ENCODE data around the gene TRIM67. TPM values are rescaled to one million over a fixed set of nuclear protein-coding genes. Genes with fewer than 3 reads are reported as not detected.

The TRIM67 gene
- total and polyA plus RNA-seq, 9 of the 15 experiments (the other 6 are each of a cell fraction or from before 2014, with no cell fraction given): 0.04 to 0.60 (median 0.31) TPM

DNA sequence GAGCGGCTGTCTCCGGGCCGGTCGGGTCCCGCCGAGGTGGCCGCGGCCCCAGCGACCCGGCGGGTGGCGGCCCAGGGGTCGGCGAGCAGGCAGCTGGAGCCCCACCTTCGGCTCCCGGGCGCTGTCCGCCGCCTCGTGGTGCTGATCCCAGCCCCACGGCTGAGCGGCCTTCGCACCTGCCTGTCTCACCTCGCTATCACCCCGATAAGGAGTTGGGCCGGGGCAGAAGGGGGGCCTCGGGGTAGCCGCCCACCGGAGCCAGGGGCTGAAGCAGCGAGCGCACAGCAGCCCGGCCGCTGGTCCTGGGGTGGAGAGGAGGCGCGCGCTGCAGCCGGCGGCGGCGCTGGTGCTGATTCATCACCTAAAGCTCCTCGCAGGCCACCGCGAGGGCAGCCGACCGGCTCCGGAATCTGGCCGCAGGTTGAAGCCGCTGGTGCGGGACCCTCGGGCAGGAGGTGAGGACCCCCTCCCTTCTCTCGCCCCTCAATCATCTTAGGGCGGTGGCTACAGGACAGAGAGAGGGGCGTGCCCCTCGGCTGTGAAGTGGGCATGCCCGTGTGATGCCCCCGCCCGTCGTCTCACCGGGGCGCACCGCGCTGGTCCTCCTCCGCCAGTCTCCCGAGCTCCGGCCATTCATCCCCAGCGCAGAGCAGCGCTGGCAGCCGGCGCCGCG is 575 bp downstream of the TRIM67 start (continued):
- TF ChIP-seq, protein P1, sequence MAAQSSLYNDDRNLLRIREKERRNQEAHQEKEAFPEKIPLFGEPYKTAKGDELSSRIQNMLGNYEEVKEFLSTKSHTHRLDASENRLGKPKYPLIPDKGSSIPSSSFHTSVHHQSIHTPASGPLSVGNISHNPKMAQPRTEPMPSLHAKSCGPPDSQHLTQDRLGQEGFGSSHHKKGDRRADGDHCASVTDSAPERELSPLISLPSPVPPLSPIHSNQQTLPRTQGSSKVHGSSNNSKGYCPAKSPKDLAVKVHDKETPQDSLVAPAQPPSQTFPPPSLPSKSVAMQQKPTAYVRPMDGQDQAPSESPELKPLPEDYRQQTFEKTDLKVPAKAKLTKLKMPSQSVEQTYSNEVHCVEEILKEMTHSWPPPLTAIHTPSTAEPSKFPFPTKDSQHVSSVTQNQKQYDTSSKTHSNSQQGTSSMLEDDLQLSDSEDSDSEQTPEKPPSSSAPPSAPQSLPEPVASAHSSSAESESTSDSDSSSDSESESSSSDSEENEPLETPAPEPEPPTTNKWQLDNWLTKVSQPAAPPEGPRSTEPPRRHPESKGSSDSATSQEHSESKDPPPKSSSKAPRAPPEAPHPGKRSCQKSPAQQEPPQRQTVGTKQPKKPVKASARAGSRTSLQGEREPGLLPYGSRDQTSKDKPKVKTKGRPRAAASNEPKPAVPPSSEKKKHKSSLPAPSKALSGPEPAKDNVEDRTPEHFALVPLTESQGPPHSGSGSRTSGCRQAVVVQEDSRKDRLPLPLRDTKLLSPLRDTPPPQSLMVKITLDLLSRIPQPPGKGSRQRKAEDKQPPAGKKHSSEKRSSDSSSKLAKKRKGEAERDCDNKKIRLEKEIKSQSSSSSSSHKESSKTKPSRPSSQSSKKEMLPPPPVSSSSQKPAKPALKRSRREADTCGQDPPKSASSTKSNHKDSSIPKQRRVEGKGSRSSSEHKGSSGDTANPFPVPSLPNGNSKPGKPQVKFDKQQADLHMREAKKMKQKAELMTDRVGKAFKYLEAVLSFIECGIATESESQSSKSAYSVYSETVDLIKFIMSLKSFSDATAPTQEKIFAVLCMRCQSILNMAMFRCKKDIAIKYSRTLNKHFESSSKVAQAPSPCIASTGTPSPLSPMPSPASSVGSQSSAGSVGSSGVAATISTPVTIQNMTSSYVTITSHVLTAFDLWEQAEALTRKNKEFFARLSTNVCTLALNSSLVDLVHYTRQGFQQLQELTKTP (IDR thresholded peaks at IDR 0.05; ENCODE audit: low read depth in 1 of 2, partially characterized antibody in 2 of 2): peak in 1 of 2 experiments; percentile 78
- TF ChIP-seq, protein P2, sequence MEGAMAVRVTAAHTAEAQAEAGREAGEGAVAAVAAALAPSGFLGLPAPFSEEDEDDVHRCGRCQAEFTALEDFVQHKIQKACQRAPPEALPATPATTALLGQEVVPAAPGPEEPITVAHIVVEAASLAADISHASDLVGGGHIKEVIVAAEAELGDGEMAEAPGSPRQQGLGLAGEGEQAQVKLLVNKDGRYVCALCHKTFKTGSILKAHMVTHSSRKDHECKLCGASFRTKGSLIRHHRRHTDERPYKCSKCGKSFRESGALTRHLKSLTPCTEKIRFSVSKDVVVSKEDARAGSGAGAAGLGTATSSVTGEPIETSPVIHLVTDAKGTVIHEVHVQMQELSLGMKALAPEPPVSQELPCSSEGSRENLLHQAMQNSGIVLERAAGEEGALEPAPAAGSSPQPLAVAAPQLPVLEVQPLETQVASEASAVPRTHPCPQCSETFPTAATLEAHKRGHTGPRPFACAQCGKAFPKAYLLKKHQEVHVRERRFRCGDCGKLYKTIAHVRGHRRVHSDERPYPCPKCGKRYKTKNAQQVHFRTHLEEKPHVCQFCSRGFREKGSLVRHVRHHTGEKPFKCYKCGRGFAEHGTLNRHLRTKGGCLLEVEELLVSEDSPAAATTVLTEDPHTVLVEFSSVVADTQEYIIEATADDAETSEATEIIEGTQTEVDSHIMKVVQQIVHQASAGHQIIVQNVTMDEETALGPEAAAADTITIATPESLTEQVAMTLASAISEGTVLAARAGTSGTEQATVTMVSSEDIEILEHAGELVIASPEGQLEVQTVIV (CRISPR knock-in tag; IDR thresholded peaks at IDR 0.05; ENCODE audit: borderline replicate concordance): no peak
- TF ChIP-seq SMC3 (conservative IDR thresholded peaks at IDR 0.05; ENCODE audit: insufficient read depth, low read depth, low read length): no peak
- no peak for TF ChIP-seq POLR2B (IDR thresholded peaks at IDR 0.05; ENCODE audit: low read depth, partially characterized antibody)
- no peak for TF ChIP-seq GTF2E2 (tag; IDR thresholded peaks at IDR 0.05)
- no peak for TF ChIP-seq FOXM1 (IDR thresholded peaks at IDR 0.05; ENCODE audit: low read depth)
- peak; percentile 97 for TF ChIP-seq FOXM1 (CRISPR knock-in tag; IDR thresholded peaks at IDR 0.05; ENCODE audit: low read depth)
- TF ChIP-seq NRF1 (conservative IDR thresholded peaks at IDR 0.05 in 1 of 2, IDR thresholded peaks at IDR 0.05 in 1 of 2): no peak
- no peak for TF ChIP-seq CREB1 (IDR thresholded peaks at IDR 0.05)
- TF ChIP-seq CREB1 (CRISPR knock-in tag; IDR thresholded peaks at IDR 0.05): 0 out of 2 replicates have a peak, but pooled peaks have one; percentile 34
- TF ChIP-seq SETDB1 (IDR thresholded peaks at IDR 0.05; ENCODE audit: low read length): no peak
- TF ChIP-seq ZNF79 (CRISPR knock-in tag; IDR thresholded peaks at IDR 0.05; ENCODE audit: low read depth): no peak
- TF ChIP-seq ELF1 (tag; IDR thresholded peaks at IDR 0.05): no peak
- TF ChIP-seq, protein P3, sequence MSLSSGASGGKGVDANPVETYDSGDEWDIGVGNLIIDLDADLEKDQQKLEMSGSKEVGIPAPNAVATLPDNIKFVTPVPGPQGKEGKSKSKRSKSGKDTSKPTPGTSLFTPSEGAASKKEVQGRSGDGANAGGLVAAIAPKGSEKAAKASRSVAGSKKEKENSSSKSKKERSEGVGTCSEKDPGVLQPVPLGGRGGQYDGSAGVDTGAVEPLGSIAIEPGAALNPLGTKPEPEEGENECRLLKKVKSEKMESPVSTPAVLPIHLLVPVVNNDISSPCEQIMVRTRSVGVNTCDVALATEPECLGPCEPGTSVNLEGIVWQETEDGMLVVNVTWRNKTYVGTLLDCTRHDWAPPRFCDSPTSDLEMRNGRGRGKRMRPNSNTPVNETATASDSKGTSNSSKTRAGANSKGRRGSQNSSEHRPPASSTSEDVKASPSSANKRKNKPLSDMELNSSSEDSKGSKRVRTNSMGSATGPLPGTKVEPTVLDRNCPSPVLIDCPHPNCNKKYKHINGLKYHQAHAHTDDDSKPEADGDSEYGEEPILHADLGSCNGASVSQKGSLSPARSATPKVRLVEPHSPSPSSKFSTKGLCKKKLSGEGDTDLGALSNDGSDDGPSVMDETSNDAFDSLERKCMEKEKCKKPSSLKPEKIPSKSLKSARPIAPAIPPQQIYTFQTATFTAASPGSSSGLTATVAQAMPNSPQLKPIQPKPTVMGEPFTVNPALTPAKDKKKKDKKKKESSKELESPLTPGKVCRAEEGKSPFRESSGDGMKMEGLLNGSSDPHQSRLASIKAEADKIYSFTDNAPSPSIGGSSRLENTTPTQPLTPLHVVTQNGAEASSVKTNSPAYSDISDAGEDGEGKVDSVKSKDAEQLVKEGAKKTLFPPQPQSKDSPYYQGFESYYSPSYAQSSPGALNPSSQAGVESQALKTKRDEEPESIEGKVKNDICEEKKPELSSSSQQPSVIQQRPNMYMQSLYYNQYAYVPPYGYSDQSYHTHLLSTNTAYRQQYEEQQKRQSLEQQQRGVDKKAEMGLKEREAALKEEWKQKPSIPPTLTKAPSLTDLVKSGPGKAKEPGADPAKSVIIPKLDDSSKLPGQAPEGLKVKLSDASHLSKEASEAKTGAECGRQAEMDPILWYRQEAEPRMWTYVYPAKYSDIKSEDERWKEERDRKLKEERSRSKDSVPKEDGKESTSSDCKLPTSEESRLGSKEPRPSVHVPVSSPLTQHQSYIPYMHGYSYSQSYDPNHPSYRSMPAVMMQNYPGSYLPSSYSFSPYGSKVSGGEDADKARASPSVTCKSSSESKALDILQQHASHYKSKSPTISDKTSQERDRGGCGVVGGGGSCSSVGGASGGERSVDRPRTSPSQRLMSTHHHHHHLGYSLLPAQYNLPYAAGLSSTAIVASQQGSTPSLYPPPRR (CRISPR knock-in tag; IDR thresholded peaks at IDR 0.05; ENCODE audit: borderline replicate concordance): no peak; the same call in 1 of the 2 replicates
- TF ChIP-seq ZNF764 (CRISPR knock-in tag; IDR thresholded peaks at IDR 0.05; ENCODE audit: low read depth): no peak
- no peak for TF ChIP-seq ZNF41 (CRISPR knock-in tag; conservative IDR thresholded peaks at IDR 0.05)
- no peak for TF ChIP-seq SPI1 (IDR thresholded peaks at IDR 0.05; ENCODE audit: borderline replicate concordance, low read depth, low read length)
- TF ChIP-seq TRIM28 (IDR thresholded peaks at IDR 0.05): no peak

Measured in K562 (cell line).